OCI-LY3 (cell line): ENCODE measurements around the gene BLID.

Experiments
- H2AFZ ChIP-seq: fragments of 200-600, 300-600 bp; shearing (Covaris generic); 2 replicates; pipeline ENCODE4 v1.6.0; 2014; ENCODE audit warnings: antibody characterized with exemption, low read depth, low read length
- H3K27ac ChIP-seq: fragments of 200-600, 300-600 bp; sonication (generic); 2 replicates; pipeline ENCODE4 v1.5.1; 2014; ENCODE audit warnings: mild to moderate bottlenecking, low read length, moderate library complexity, mixed read lengths
- H3K27me3 ChIP-seq: fragments of 200-600, 300-600 bp; sonication (generic); 2 replicates; pipeline ENCODE4 v1.6.1; 2014; ENCODE audit warnings: low read depth, low read length, mixed read lengths
- H3K36me3 ChIP-seq: fragments of 200-600, 300-600 bp; sonication (generic); replicated peaks from 2 replicates; pipeline ENCODE3; 2014; ENCODE audit warnings: low read depth, low read length, mixed read lengths
- H3K4me1 ChIP-seq: fragments of 300-600, 200-600 bp; sonication (generic); 2 replicates; pipeline ENCODE4 v1.6.1; 2014; ENCODE audit warnings: low read length, mixed read lengths
- H3K4me2 ChIP-seq: fragments of 200-600, 300-600 bp; sonication (generic); 2 replicates; pipeline ENCODE4 v1.6.1; 2014; ENCODE audit warnings: low read length, mixed read lengths
- H3K4me3 ChIP-seq: fragments of 300-600, 200-600 bp; sonication (generic); 2 replicates; pipeline ENCODE4 v1.5.1; 2014; ENCODE audit warnings: antibody characterized with exemption, mild to moderate bottlenecking, low read length, moderate library complexity
- H3K79me2 ChIP-seq: fragments of 300-600, 200-600 bp; shearing (Covaris generic); 2 replicates; pipeline ENCODE4 v1.6.1; 2014; ENCODE audit warnings: mild to moderate bottlenecking, low read length, mixed read lengths
- H3K9ac ChIP-seq: fragments of 300-600, 200-600 bp; shearing (Covaris generic); 2 replicates; pipeline ENCODE4 v1.6.0; 2014; ENCODE audit warnings: mild to moderate bottlenecking, low read length, moderate library complexity
- H3K9me3 ChIP-seq: fragments of 200-600, 300-600 bp; shearing (Covaris generic); 2 replicates; pipeline ENCODE4 v1.6.1; 2014; ENCODE audit warnings: low read length, mixed read lengths; ENCODE audit not compliant: insufficient read depth
- H4K20me1 ChIP-seq: fragments of 200-600, 300-600 bp; sonication (generic); 2 replicates; pipeline ENCODE4 v1.6.1; 2016; ENCODE audit warnings: low read length, mixed read lengths; ENCODE audit not compliant: insufficient read depth
- EZH2phosphoT487 ChIP-seq: fragments of 200-600 bp; shearing (Covaris generic); IDR thresholded peaks from 2 replicates; pipeline ENCODE4 v1.6.1; 2018; ENCODE audit warnings: antibody characterized with exemption, mixed run types, low read depth
- TF ChIP-seq, protein P1 (sequence below): fragments of 200-600, 300-600 bp; sonication (generic); IDR thresholded peaks from 2 replicates; pipeline ENCODE4 v1.5.1; 2014; ENCODE audit warnings: antibody characterized with exemption, low read length, low read depth

Gene BLID

DNA sequence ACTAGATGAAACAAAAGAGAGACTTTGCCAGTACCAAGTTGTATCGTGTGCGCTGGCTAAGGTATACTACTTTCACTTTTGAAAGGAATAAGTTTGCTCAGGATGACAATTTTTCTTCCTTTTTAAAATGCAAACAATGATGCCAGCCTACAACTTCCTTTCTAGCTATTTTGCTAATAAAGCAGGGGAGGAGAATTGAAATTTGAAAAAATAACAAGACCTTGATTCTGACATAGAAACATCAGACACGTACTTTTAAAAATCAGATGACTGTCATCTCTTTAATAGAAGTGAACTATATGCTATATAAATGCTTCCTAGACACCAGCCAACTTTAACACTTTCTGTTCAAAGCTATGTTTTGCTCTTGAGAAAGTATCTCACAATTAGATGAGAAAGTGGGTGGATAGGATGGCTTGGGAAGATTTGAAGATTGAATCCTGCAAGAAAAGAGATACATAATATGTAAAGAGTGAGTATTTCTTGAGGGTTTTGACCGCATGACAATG lies 41.7 kb upstream of the BLID start:
- peak overlapping the region; percentile 60 for H3K9ac ChIP-seq
- H3K36me3 ChIP-seq, result no peaks in the 10 kb centered on the region
- H3K4me3 ChIP-seq, result peak overlapping the region; percentile 76
- H3K9me3 ChIP-seq, result no peaks in the 10 kb centered on the region
- no peaks in the 10 kb centered on the region for H3K27me3 ChIP-seq
- peak overlapping the region; percentile 92 for H3K27ac ChIP-seq
- H4K20me1 ChIP-seq, result no peaks in the 10 kb centered on the region
- peak overlapping the region; percentile 44 for H2AFZ ChIP-seq
- H3K4me1 ChIP-seq, result peaks cover 65% of the 10 kb centered on the region
- peak overlapping the region; percentile 97 for H3K4me2 ChIP-seq
- TF ChIP-seq, protein P1, sequence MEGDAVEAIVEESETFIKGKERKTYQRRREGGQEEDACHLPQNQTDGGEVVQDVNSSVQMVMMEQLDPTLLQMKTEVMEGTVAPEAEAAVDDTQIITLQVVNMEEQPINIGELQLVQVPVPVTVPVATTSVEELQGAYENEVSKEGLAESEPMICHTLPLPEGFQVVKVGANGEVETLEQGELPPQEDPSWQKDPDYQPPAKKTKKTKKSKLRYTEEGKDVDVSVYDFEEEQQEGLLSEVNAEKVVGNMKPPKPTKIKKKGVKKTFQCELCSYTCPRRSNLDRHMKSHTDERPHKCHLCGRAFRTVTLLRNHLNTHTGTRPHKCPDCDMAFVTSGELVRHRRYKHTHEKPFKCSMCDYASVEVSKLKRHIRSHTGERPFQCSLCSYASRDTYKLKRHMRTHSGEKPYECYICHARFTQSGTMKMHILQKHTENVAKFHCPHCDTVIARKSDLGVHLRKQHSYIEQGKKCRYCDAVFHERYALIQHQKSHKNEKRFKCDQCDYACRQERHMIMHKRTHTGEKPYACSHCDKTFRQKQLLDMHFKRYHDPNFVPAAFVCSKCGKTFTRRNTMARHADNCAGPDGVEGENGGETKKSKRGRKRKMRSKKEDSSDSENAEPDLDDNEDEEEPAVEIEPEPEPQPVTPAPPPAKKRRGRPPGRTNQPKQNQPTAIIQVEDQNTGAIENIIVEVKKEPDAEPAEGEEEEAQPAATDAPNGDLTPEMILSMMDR, result no peak
- TF ChIP-seq EZH2phosphoT487, result no peak
- no peaks in the 10 kb centered on the region for H3K79me2 ChIP-seq

DNA sequence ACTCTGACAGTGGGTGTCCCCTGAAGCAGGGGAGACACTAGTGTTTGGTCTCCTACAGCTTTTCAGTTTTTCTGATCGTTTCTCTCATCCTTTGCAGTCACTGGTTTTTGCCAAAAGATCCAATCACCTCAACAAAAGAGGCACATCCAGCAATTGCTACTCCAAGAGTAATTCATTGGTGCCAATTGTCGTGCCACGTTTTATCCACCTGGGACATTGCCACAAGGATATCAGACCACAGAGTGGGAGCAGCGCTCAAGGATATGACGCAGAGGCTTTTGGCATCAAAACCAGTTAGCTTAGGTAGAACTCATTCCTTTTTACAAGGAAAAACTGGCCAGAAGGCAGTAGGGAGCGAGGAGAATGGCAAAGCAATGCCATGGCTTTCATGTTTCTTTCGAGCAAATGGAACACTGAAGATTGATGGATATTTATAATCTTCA lies 40.9 kb upstream of the BLID start:
- Histone ChIP-seq H2AFZ (peak overlapping the region; percentile 44), H3K4me3 (peak overlapping the region; percentile 76), H3K27me3 (no peaks in the 10 kb centered on the region), H3K79me2 (no peaks in the 10 kb centered on the region), H3K36me3 (no peaks in the 10 kb centered on the region), H3K4me1 (peaks cover 66% of the 10 kb centered on the region), H3K4me2 (peak overlapping the region; percentile 97), H3K9ac (peak overlapping the region; percentile 60), H3K9me3 (no peaks in the 10 kb centered on the region), H3K27ac (peak overlapping the region; percentile 92), H4K20me1 (no peaks in the 10 kb centered on the region)
- TF ChIP-seq, protein P1, result no peak
- TF ChIP-seq EZH2phosphoT487, result no peak

DNA sequence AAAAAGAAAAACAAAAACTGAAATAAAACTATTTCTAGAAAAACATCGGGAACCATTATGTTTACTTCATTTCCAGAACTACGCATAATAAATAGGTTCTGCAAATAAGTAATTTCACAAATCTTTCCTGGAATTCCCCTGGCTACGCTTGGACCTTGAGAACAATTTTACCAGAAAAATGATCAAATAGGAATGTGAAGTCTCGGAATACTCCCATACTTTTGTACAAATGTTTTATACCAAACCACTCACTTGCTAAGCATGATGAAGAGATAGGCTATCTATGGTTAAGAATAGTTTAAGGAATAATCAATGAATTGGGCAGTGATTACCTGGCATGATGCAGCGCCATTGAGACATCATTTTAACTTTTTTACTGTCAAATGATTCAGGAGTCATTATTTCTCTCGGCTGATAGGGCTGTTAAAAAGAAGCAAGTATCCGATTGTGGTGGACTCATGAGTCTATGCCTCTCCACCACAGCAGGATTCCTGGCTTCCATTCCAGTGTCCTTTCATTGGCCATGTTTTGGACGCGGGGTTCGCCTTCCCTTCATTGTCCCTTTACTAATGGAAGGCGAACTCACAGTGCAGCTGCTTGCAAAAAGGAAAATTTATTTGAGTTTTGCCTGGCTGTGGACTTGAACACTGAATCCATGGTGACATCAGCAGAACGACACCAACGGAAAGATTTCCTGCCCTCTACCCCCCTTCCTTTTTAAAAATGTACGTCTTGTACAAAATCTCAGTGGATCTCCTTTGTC lies 39.9 kb upstream of the BLID start:
- peak overlapping the region; percentile 97 for H3K4me2 ChIP-seq
- H3K9ac ChIP-seq, result peak overlapping the region; percentile 57
- H3K79me2 ChIP-seq, result no peaks in the 10 kb centered on the region
- H3K9me3 ChIP-seq, result no peaks in the 10 kb centered on the region
- peaks cover 66% of the 10 kb centered on the region for H3K4me1 ChIP-seq
- TF ChIP-seq EZH2phosphoT487, result no peak
- TF ChIP-seq, protein P1, result no peak
- peak overlapping the region; percentile 92 for H3K27ac ChIP-seq
- no peaks in the 10 kb centered on the region for H3K27me3 ChIP-seq
- H3K36me3 ChIP-seq, result no peaks in the 10 kb centered on the region
- peak overlapping the region; percentile 42 for H2AFZ ChIP-seq
- peak overlapping the region; percentile 60 for H3K4me3 ChIP-seq
- no peaks in the 10 kb centered on the region for H4K20me1 ChIP-seq

DNA sequence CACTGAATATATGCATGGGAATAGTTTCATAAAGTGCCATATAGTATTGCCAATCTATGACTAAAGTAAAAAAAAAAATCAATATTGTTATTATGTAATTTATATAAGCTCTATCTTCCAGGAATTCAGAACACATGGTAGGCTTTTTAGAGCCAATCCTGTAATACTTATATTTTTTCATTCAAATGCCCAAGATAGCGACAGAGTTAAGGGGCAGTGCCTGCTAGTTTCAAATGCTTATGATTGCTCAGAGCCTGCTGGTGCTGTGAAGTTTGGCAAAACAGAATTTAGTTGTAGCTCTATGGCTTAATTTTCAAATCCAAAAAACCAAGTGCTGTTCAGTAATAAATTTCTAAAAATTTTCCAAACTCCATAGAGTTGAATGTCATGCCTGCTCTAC lies 39.0 kb upstream of the BLID start:
- no peaks in the 10 kb centered on the region for H4K20me1 ChIP-seq
- peak overlapping the region; percentile 92 for H3K27ac ChIP-seq
- peak overlapping the region; percentile 68 for H3K9ac ChIP-seq
- H2AFZ ChIP-seq, result no peak overlapping the region
- peak overlapping the region; percentile 97 for H3K4me2 ChIP-seq
- H3K9me3 ChIP-seq, result no peaks in the 10 kb centered on the region
- peaks cover 64% of the 10 kb centered on the region for H3K4me1 ChIP-seq
- no peaks in the 10 kb centered on the region for H3K79me2 ChIP-seq
- H3K4me3 ChIP-seq, result peak overlapping the region; percentile 60
- TF ChIP-seq EZH2phosphoT487, result no peak
- TF ChIP-seq, protein P1, result no peak
- no peaks in the 10 kb centered on the region for H3K27me3 ChIP-seq
- H3K36me3 ChIP-seq, result no peaks in the 10 kb centered on the region
